SK-N-SH treated with all-trans-retinoic acid at 6 μM for 48 hours (cell line): ENCODE results near the gene TCF25.
"Not testable (repeated sequence)": the region's sequence is repeated elsewhere in the genome, so short reads cannot be mapped to it uniquely, and the experiment has no call there.

Source experiments
- GLIS3 ChIP-seq: fragments of 250-450 bp; sonication (Bioruptor Pico); IDR thresholded peaks from 2 replicates; pipeline ENCODE4 v1.5.0; 2020; ENCODE audit warnings: mild to moderate bottlenecking, moderate library complexity
- ZC3H10 ChIP-seq: fragments of 250-450 bp; sonication (Bioruptor Pico); IDR thresholded peaks from 2 replicates; pipeline ENCODE4 v1.5.1; 2021; ENCODE audit warnings: mild to moderate bottlenecking, moderate library complexity
- ZNF565 ChIP-seq: fragments of 450-650 bp; formaldehyde crosslinking; conservative IDR thresholded peaks from 2 replicates; pipeline ENCODE4 v1.5.0; 2020; ENCODE audit warnings: low read depth, mild to moderate bottlenecking, moderate library complexity
- TF ChIP-seq, protein P1 (sequence below): fragments of 250-450 bp; sonication (Bioruptor Pico); IDR thresholded peaks from 2 replicates; pipeline ENCODE4 v1.8.0; 2021; ENCODE audit warnings: low read depth, mild to moderate bottlenecking, moderate library complexity, borderline replicate concordance
- TF ChIP-seq, protein P2 (sequence below): fragments of 250-450 bp; sonication (Bioruptor Pico); IDR thresholded peaks from 2 replicates; pipeline ENCODE4 v1.5.1; 2020; ENCODE audit warnings: low read depth, mild to moderate bottlenecking, moderate library complexity

DNA sequence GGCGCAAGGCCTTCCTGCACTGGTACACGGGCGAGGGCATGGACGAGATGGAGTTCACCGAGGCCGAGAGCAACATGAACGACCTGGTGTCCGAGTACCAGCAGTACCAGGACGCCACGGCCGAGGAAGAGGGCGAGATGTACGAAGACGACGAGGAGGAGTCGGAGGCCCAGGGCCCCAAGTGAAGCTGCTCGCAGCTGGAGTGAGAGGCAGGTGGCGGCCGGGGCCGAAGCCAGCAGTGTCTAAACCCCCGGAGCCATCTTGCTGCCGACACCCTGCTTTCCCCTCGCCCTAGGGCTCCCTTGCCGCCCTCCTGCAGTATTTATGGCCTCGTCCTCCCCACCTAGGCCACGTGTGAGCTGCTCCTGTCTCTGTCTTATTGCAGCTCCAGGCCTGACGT lies 62.2 kb downstream of the TCF25 start:
- TF ChIP-seq, protein P1, sequence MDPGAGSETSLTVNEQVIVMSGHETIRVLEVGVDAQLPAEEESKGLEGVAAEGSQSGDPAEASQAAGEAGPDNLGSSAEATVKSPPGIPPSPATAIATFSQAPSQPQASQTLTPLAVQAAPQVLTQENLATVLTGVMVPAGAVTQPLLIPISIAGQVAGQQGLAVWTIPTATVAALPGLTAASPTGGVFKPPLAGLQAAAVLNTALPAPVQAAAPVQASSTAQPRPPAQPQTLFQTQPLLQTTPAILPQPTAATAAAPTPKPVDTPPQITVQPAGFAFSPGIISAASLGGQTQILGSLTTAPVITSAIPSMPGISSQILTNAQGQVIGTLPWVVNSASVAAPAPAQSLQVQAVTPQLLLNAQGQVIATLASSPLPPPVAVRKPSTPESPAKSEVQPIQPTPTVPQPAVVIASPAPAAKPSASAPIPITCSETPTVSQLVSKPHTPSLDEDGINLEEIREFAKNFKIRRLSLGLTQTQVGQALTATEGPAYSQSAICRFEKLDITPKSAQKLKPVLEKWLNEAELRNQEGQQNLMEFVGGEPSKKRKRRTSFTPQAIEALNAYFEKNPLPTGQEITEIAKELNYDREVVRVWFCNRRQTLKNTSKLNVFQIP (CRISPR knock-in tag): not testable (repeated sequence)
- TF ChIP-seq ZC3H10, GLIS3, ZNF565 (CRISPR knock-in tag): not testable (repeated sequence)
- TF ChIP-seq, protein P2, sequence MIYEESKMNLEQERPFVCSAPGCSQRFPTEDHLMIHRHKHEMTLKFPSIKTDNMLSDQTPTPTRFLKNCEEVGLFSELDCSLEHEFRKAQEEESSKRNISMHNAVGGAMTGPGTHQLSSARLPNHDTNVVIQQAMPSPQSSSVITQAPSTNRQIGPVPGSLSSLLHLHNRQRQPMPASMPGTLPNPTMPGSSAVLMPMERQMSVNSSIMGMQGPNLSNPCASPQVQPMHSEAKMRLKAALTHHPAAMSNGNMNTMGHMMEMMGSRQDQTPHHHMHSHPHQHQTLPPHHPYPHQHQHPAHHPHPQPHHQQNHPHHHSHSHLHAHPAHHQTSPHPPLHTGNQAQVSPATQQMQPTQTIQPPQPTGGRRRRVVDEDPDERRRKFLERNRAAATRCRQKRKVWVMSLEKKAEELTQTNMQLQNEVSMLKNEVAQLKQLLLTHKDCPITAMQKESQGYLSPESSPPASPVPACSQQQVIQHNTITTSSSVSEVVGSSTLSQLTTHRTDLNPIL (CRISPR knock-in tag): not testable (repeated sequence)
